ENCODE results near the gene FLOT1.
"Not testable (repeated sequence)": the region's sequence is repeated elsewhere in the genome, so short reads cannot be mapped to it uniquely, and the experiment has no call there.

FLOT1 gene

DNA sequence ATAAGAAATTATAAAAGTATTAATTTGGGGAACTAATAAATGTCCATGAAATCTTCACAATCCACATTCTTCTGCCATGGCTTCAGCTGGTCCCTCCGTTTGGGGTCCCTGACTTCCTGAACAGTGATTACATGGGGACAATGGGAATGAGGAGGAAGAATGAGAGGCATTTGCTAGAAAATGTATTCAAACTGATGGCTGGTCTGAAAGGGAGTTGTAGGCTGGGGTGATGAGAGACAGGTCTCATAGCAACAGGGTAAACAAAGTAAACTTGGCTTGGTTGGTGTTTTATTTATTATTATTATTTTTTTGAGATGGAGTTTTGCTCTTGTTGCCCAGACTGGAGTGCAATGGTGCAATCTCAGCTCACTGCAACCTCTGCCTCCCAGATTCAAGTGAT, 23.0 kb upstream of the FLOT1 start:
- not testable (repeated sequence) for H3K36me3 ChIP-seq (ENCODE audit: control insufficient read depth, insufficient read depth, low read length); H3K4me3 ChIP-seq (ENCODE audit: low read depth, low read length); H3K9ac ChIP-seq (ENCODE audit: low read depth, low read length); H3K9me3 ChIP-seq (ENCODE audit: control insufficient read depth, insufficient read depth, low read length); H3K27me3 ChIP-seq (ENCODE audit: control insufficient read depth, insufficient read depth, low read length)
- peaks cover 21% of the 10 kb centered on the region for H3K4me1 ChIP-seq (ENCODE audit: control insufficient read depth, insufficient read depth, low read length)

DNA sequence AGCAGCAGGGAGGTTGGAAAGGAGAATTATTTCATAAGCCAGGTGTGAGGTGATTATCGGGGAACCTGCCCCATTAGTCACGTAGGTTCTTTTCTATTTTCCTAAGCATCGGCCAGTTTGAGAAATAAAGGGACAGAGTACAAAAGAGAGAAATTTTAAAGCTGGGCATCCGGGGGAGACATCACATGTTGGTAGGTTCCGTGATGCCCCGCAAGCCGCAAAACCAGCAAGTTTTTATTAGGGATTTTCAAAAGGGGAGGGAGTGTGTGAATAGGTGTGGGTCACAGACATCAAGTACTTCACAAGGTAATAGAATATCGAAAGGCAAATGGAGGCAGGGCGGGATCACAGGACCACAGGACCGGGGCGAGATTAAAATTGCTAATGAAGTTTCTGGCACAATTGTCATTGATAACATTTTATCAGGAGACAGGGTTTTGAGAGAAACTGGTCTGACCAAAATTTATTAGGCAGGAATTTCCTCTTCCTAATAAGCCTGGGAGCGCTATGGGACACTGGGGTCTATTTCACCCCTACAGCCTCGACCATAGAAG, 22.1 kb upstream of the FLOT1 start:
- Histone ChIP-seq H3K4me3 (ENCODE audit: low read depth, low read length) (peak overlapping the region; percentile 12), H3K4me1 (ENCODE audit: control insufficient read depth, insufficient read depth, low read length) (peaks cover 17% of the 10 kb centered on the region)
- not testable (repeated sequence) for H3K9ac ChIP-seq (ENCODE audit: low read depth, low read length); H3K9me3 ChIP-seq (ENCODE audit: control insufficient read depth, insufficient read depth, low read length); H3K36me3 ChIP-seq (ENCODE audit: control insufficient read depth, insufficient read depth, low read length); H3K27me3 ChIP-seq (ENCODE audit: control insufficient read depth, insufficient read depth, low read length)

DNA sequence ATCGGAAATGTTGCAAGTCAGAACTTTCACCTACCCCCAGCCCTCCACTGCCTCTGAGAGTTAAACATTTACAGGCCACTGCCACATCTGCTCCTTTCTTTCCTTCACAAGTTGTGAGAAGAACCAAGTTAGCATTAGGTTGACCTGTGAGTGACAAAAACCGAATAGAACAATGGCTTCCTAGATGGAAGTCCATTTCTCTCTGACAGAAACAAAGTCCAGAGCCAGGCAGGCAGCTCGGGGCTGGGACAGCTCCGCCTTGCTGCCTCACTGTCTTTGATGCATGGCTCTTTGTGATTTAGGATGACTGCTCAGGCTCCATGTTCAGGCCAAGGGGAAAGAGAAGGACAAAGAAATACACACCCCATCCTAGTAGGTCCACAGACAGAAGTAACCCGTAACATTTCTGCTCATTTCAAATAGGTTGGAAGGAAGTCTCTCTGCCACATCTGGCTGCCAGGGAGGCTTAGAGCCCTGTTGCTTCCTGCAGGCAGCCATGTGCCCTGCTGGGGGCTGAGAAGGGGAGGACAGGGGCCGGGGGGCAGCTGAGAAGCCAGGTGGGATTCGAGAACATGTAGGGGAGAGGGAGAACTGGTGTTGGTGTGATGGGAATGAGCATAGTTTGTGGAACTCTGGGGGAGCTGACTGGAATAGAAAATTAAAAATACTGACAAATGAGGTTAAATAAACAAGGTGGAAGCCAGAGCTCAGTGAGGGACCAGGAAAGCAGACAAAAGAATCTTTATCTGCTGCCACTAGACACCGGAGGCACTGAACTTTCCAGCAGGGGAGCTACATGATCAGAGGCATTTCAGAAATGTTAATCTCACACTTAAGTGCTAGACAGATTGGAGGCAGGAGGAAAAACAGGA, 21.4 kb upstream of the FLOT1 start:
- Histone ChIP-seq H3K9ac (ENCODE audit: low read depth, low read length) (no peak overlapping the region), H3K4me1 (ENCODE audit: control insufficient read depth, insufficient read depth, low read length) (peaks cover 10% of the 10 kb centered on the region), H3K4me3 (ENCODE audit: low read depth, low read length) (peak overlapping the region; percentile 12), H3K9me3 (ENCODE audit: control insufficient read depth, insufficient read depth, low read length) (no peaks in the 10 kb centered on the region), H3K36me3 (ENCODE audit: control insufficient read depth, insufficient read depth, low read length) (no peaks in the 10 kb centered on the region), H3K27me3 (ENCODE audit: control insufficient read depth, insufficient read depth, low read length) (no peaks in the 10 kb centered on the region)

DNA sequence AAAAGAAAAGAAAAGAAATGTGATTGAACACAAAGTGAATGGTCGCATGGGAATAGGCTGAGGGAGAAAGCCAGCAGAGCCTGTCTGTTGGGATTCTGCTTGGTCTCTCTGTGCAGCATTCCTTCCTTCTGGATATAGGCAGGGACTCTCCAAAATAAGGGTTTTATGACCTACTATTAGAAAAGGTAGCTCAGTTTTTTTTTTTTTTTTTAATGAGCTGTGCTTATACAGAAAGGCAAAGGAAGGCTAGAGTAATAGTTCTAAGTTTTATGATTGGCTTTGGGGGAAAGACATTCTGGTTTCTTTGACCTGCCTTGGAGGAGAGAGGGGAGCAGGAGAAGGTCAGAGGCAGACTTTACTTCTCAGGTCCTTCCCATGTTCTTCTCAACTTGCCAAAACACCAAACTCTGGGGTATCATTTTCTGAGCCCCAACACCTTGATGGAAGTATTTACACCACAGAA, 20.7 kb upstream of the FLOT1 start:
- H3K9me3 ChIP-seq (ENCODE audit: control insufficient read depth, insufficient read depth, low read length): no peaks in the 10 kb centered on the region
- H3K9ac ChIP-seq (ENCODE audit: low read depth, low read length): no peak overlapping the region
- no peaks in the 10 kb centered on the region for H3K27me3 ChIP-seq (ENCODE audit: control insufficient read depth, insufficient read depth, low read length)
- no peaks in the 10 kb centered on the region for H3K36me3 ChIP-seq (ENCODE audit: control insufficient read depth, insufficient read depth, low read length)
- peaks cover 8% of the 10 kb centered on the region for H3K4me1 ChIP-seq (ENCODE audit: control insufficient read depth, insufficient read depth, low read length)
- H3K4me3 ChIP-seq (ENCODE audit: low read depth, low read length): no peak overlapping the region

DNA sequence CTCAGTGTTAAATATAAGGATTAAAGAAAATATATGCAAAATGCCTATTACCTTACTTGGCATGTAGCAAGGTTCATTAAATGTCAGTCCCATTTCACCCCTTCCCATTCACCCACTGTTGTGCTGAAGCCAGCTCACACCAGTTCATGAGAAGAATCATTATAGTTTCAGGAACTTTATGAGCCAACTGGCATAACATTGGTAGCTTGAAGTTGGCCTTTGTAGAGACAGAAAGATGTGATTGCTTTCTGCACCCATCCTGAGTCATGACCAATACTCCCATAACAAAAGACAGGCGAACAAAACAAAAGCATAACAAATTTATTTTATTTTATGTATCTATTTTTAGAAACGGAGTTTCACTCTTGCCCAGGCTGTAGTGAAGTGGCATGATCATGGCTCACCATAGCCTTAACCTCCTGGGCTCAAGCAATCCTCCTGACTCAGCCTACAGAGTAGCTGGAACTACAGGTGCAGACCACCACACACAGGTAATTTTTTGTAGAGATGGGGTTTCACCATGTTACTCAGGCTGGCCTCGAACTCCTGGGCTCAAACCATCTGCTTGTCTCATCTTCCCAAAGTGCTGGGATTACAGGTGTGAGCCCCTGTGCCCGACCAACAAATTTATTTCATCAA, 19.4 kb upstream of the FLOT1 start:
- H3K36me3 ChIP-seq (ENCODE audit: control insufficient read depth, insufficient read depth, low read length): no peaks in the 10 kb centered on the region
- no peak overlapping the region for H3K9ac ChIP-seq (ENCODE audit: low read depth, low read length)
- H3K4me1 ChIP-seq (ENCODE audit: control insufficient read depth, insufficient read depth, low read length): peaks cover 8% of the 10 kb centered on the region
- no peaks in the 10 kb centered on the region for H3K9me3 ChIP-seq (ENCODE audit: control insufficient read depth, insufficient read depth, low read length)
- no peak overlapping the region for H3K4me3 ChIP-seq (ENCODE audit: low read depth, low read length)
- no peaks in the 10 kb centered on the region for H3K27me3 ChIP-seq (ENCODE audit: control insufficient read depth, insufficient read depth, low read length)

DNA sequence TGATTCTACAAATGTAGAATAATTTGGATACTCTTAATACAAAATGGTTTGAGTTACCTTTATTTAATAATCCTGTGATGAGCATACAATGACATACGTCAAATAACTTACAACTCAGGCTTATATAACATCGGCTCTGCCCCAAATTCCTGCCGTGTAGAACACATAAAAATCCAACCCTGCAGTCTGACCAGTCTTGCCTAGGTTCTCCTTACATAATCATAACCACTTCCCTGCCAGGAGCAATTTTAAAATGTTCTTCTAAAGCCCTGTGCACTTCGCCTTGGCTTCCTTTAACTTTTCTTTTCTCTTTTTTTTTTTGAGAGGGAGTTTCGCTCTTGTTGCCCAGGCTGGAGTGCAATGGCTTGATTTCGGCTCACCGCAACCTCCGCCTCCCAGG, 18.1 kb upstream of the FLOT1 start:
- Histone ChIP-seq H3K36me3 (ENCODE audit: control insufficient read depth, insufficient read depth, low read length) (no peaks in the 10 kb centered on the region), H3K4me3 (ENCODE audit: low read depth, low read length) (no peak overlapping the region), H3K27me3 (ENCODE audit: control insufficient read depth, insufficient read depth, low read length) (no peaks in the 10 kb centered on the region), H3K4me1 (ENCODE audit: control insufficient read depth, insufficient read depth, low read length) (peaks cover 7% of the 10 kb centered on the region), H3K9ac (ENCODE audit: low read depth, low read length) (no peak overlapping the region), H3K9me3 (ENCODE audit: control insufficient read depth, insufficient read depth, low read length) (no peaks in the 10 kb centered on the region)

DNA sequence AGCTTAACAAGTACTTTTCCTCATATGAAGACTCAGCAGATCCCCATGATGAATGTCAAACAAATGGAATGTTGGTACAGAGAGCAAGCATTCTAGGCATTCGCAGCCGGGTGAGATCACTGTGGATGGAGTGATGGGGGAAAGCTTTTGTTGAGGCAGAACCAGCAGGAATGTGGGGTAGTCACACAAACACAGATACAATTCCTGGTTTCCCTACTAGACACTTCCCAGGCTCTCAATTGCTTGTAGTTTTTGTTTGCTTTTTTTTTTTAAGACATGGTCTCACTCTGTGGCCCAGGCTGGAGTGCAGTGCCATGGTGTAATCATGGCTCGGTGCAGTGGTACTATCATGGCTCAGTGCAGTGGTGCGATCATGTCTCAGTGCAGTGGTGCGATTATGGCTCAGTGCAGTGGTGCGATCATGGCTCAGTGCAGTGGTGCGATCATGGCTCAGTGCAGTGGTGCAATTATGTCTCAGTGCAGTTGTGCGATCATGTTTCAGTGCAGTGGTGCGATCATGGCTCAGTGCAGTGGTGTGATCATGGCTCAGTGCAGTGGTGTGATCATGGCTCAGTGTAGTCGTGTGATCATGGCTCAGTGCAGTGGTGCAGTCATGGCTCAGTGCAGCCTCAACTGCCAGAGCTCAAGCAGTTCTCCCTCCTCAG, 17.2 kb upstream of the FLOT1 start:
- Histone ChIP-seq H3K27me3 (ENCODE audit: control insufficient read depth, insufficient read depth, low read length) (no peaks in the 10 kb centered on the region), H3K9ac (ENCODE audit: low read depth, low read length) (no peak overlapping the region), H3K9me3 (ENCODE audit: control insufficient read depth, insufficient read depth, low read length) (no peaks in the 10 kb centered on the region), H3K4me3 (ENCODE audit: low read depth, low read length) (no peak overlapping the region), H3K36me3 (ENCODE audit: control insufficient read depth, insufficient read depth, low read length) (no peaks in the 10 kb centered on the region), H3K4me1 (ENCODE audit: control insufficient read depth, insufficient read depth, low read length) (peaks cover 7% of the 10 kb centered on the region)

DNA sequence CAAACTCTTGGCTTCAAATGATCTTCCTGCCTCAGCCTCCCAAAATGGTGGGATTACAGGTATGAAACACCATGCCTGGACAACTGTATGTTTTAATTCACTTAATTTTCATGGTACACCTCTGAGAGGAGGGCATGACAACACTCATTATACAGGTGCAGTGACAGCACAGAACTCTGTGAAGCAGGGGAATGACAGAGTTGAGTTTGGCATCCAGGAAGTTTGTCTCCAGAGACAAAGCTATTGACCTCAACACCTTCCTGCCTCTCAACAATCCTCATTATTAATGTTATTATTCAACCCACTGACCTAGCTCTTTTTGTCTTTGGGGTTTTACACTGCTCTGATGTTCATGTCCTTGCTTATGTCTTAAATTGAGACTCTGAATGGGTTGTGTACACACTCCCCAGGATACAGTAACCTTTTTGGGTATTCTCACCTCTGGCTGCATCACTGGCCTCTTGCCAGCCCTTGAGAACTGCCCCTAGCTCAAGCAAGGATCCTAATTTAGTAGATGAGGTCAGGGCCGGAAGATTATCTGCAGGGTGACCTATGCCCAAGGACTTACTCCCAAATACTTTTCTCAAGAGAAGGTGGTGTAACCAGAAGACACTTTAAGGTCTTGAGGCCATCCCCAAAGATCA, 14.9 kb upstream of the FLOT1 start:
- Histone ChIP-seq H3K4me1 (ENCODE audit: control insufficient read depth, insufficient read depth, low read length) (no peaks in the 10 kb centered on the region), H3K27me3 (ENCODE audit: control insufficient read depth, insufficient read depth, low read length) (no peaks in the 10 kb centered on the region), H3K4me3 (ENCODE audit: low read depth, low read length) (no peak overlapping the region), H3K9me3 (ENCODE audit: control insufficient read depth, insufficient read depth, low read length) (no peaks in the 10 kb centered on the region), H3K36me3 (ENCODE audit: control insufficient read depth, insufficient read depth, low read length) (no peaks in the 10 kb centered on the region), H3K9ac (ENCODE audit: low read depth, low read length) (no peak overlapping the region)

DNA sequence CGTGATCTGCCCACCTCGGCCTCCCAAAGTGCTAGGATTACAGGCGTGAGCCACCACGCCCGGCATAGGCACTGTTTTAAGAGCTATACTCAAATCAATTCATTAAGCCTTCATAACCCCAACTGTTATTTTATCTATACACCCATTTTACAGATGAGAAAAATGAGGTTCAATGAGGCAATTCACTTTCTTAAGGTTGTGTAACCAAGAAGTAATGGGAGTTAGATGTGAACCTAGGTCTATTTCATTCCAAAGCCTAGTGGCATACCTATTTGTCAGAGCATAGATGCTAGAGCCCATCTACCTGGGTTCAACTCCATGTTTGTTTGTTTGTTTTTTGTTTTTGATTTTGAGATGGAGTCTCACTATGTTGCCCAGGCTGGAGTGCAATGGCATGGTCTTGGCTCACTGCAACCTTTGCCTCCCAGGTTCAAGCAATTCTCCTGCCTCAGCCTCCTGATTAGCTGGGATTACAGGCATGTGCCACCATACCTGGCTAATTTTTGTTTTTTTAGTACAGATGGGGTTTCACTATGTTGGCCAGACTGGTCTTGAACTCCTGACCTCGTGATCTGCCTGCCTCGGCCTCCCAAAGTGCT, 14.0 kb upstream of the FLOT1 start:
- not testable (repeated sequence) for H3K4me3 ChIP-seq (ENCODE audit: low read depth, low read length); H3K9me3 ChIP-seq (ENCODE audit: control insufficient read depth, insufficient read depth, low read length); H3K9ac ChIP-seq (ENCODE audit: low read depth, low read length); H3K4me1 ChIP-seq (ENCODE audit: control insufficient read depth, insufficient read depth, low read length); H3K27me3 ChIP-seq (ENCODE audit: control insufficient read depth, insufficient read depth, low read length); H3K36me3 ChIP-seq (ENCODE audit: control insufficient read depth, insufficient read depth, low read length)

DNA sequence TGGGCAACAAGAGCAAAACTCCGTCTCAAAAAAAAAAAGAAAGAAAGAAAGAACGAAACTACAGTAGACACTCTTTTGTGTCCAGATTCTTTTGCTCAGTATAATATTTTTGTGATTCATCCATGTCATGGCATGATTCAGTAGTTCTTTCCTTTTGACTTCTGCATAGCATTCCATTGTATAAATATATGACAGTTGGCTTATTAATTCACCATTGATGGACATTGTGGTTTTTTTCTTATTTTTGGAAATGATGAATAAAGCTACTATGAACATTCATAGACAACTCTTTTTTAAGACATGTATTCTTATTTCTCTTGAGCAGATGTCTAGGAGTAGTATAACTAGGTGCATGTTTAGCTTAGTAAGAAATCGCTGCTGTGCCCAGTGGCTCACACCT, 12.1 kb upstream of the FLOT1 start:
- no peak overlapping the region for H3K9ac ChIP-seq (ENCODE audit: low read depth, low read length)
- no peaks in the 10 kb centered on the region for H3K4me1 ChIP-seq (ENCODE audit: control insufficient read depth, insufficient read depth, low read length)
- no peak overlapping the region for H3K4me3 ChIP-seq (ENCODE audit: low read depth, low read length)
- H3K36me3 ChIP-seq (ENCODE audit: control insufficient read depth, insufficient read depth, low read length): no peaks in the 10 kb centered on the region
- H3K9me3 ChIP-seq (ENCODE audit: control insufficient read depth, insufficient read depth, low read length): no peaks in the 10 kb centered on the region
- H3K27me3 ChIP-seq (ENCODE audit: control insufficient read depth, insufficient read depth, low read length): no peaks in the 10 kb centered on the region

All from iPS-15b (cell line).